ENCODE data around the gene ANP32A.
A peak's percentile ranks its signal among the peaks of the same experiment; 100 is the strongest.

Gene ANP32A

GRCh38 chr15:68830141-68830785 lies 9.6 kb upstream of the ANP32A start:
- no peak for TF ChIP-seq CTCF (IDR thresholded peaks at IDR 0.05; ENCODE audit: low read length, missing control alignments)
- no peak overlapping the region for H3K4me3 ChIP-seq (replicated peaks; ENCODE audit: low read depth, low read length)
- no peak for DNase-seq (ENCODE audit: low read depth)

GRCh38 chr15:68829068-68829467 lies 8.4 kb upstream of the ANP32A start:
- H3K4me3 ChIP-seq (replicated peaks; ENCODE audit: low read depth, low read length), result no peak overlapping the region
- peak; percentile 26 for DNase-seq (ENCODE audit: low read depth)
- TF ChIP-seq CTCF (IDR thresholded peaks at IDR 0.05; ENCODE audit: low read length, missing control alignments), result peak; percentile 38

- no peak for TF ChIP-seq CTCF (IDR thresholded peaks at IDR 0.05; ENCODE audit: low read length, missing control alignments)
- H3K4me3 ChIP-seq (replicated peaks; ENCODE audit: low read depth, low read length), result no peak overlapping the region
- DNase-seq (ENCODE audit: low read depth), result no peak
Measured at GRCh38 chr15:68823561-68823960, 2.9 kb upstream of the ANP32A start.

GRCh38 chr15:68822818-68823217 lies 2.1 kb upstream of the ANP32A start:
- no peak for DNase-seq (ENCODE audit: low read depth)
- no peak overlapping the region for H3K4me3 ChIP-seq (replicated peaks; ENCODE audit: low read depth, low read length)
- no peak for TF ChIP-seq CTCF (IDR thresholded peaks at IDR 0.05; ENCODE audit: low read length, missing control alignments)

- peak overlapping the region; percentile 91 for H3K4me3 ChIP-seq (replicated peaks; ENCODE audit: low read depth, low read length)
- DNase-seq (ENCODE audit: low read depth), result peak; percentile 9
- no peak for TF ChIP-seq CTCF (IDR thresholded peaks at IDR 0.05; ENCODE audit: low read length, missing control alignments)
Measured at GRCh38 chr15:68821841-68822381, 1.2 kb upstream of the ANP32A start.

- DNase-seq (ENCODE audit: low read depth), result no peak
- no peak for TF ChIP-seq CTCF (IDR thresholded peaks at IDR 0.05; ENCODE audit: low read length, missing control alignments)
- H3K4me3 ChIP-seq (replicated peaks; ENCODE audit: low read depth, low read length), result peak overlapping the region; percentile 91
Measured at GRCh38 chr15:68821190-68821840, 620 bp upstream of the ANP32A start.
